ENCODE results near the gene NPC2.

The NPC2 gene

GRCh38 chr14:74503938-74504335 lies 10.8 kb upstream of the NPC2 start:
- H3K36me3 Mint-ChIP-seq (ENCODE audit: low read depth): no peaks in the 10 kb centered on the region
- no peaks in the 10 kb centered on the region for H3K9me3 Mint-ChIP-seq
- no peak overlapping the region for H3K27ac Mint-ChIP-seq
- TF ChIP-seq, protein P1, sequence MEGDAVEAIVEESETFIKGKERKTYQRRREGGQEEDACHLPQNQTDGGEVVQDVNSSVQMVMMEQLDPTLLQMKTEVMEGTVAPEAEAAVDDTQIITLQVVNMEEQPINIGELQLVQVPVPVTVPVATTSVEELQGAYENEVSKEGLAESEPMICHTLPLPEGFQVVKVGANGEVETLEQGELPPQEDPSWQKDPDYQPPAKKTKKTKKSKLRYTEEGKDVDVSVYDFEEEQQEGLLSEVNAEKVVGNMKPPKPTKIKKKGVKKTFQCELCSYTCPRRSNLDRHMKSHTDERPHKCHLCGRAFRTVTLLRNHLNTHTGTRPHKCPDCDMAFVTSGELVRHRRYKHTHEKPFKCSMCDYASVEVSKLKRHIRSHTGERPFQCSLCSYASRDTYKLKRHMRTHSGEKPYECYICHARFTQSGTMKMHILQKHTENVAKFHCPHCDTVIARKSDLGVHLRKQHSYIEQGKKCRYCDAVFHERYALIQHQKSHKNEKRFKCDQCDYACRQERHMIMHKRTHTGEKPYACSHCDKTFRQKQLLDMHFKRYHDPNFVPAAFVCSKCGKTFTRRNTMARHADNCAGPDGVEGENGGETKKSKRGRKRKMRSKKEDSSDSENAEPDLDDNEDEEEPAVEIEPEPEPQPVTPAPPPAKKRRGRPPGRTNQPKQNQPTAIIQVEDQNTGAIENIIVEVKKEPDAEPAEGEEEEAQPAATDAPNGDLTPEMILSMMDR (IDR thresholded peaks at IDR 0.05; ENCODE audit: unreplicated experiment in 3 of 3): no peak
- no peaks in the 10 kb centered on the region for H3K27me3 Mint-ChIP-seq (ENCODE audit: low read depth)
- H3K4me1 Mint-ChIP-seq: peaks cover 14% of the 10 kb centered on the region
- H3K4me3 Mint-ChIP-seq: no peak overlapping the region

DNA sequence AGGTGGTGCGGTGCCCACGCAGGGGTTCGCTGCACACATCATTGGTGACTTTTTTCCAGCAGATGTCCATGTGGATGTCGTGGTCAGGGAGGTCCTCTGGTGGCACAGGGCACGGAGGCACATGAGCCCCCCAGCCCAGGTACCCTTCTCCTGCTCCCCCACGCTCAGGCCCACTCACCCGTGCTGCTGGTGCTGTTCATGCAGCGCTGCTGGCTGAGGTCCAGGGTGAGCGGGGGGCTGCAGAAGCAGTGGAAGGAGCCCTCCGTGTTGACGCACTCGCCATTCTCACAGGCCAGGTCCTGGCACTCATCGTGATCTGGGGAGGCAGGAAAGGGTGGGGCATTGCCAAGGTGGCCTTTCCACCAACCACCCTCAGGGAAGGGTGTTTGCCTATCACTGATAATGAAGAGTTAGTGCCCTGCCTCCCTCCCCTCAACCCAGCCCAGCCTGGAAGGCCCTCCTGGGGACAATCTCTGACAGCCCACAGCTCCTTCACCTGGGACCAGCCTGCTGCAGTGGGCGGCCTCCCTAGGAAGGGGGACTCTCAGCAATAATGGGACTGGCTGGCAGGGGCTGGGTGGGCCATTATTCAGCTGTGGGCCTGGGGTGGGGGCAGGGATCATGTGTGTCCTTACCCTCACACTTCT lies 10.3 kb upstream of the NPC2 start:
- Mint-ChIP-seq H3K27me3 (ENCODE audit: low read depth) (no peaks in the 10 kb centered on the region), H3K9me3 (no peaks in the 10 kb centered on the region), H3K36me3 (ENCODE audit: low read depth) (no peaks in the 10 kb centered on the region), H3K27ac (no peak overlapping the region), H3K4me3 (no peak overlapping the region), H3K4me1 (peaks cover 14% of the 10 kb centered on the region)
- TF ChIP-seq, protein P1 (IDR thresholded peaks at IDR 0.05; ENCODE audit: unreplicated experiment in 3 of 3): no peak

DNA sequence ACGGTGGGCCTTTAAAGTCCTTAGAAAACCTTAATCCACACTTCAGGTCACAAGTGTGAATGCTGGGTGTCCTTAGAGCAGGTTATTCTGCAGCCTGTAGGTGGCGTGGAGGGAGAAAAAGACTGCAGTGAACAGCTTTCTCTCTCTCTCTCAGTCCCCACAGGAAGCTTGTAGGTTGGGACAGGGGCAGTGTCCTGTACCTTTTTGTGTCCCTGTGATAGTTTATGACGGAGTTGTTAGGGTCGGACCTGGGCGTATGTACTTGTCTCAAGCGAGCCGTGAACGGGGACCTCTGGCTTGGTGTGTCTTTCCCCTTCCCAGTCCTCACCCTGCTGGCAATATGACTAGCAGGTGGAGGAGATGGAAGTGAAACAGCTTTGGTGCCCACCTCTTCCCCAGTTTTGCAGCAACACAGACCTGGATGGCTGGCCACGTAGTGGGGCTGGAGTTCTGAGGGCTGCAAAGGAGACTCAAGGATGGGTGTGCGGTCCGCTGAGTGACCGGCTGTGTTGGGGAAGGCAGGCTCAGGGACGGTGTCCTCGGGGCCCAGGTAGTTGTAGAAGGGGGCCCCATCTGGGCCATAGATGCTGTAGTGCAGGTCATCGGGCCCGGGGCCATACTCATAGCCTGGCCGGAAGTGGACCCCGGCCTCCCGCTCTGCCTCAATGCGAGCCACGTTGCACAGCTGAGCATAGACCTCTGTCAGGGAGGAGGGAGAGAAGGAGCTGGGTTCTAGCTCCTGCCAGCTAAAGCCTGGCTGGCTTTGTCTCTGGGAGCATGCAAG lies 9.3 kb upstream of the NPC2 start:
- Mint-ChIP-seq H3K36me3 (ENCODE audit: low read depth) (no peaks in the 10 kb centered on the region), H3K4me1 (peaks cover 14% of the 10 kb centered on the region), H3K9me3 (no peaks in the 10 kb centered on the region)

GRCh38 chr14:74501691-74502090 lies 8.6 kb upstream of the NPC2 start:
- H3K4me3 Mint-ChIP-seq: no peak overlapping the region
- H3K27ac Mint-ChIP-seq: peak overlapping the region in 2 of 3 experiments; percentile 34 to 49
- no peaks in the 10 kb centered on the region for H3K9me3 Mint-ChIP-seq
- TF ChIP-seq, protein P1 (IDR thresholded peaks at IDR 0.05; ENCODE audit: unreplicated experiment in 3 of 3): no peak
- no peaks in the 10 kb centered on the region for H3K27me3 Mint-ChIP-seq (ENCODE audit: low read depth)
- no peaks in the 10 kb centered on the region for H3K36me3 Mint-ChIP-seq (ENCODE audit: low read depth)
- H3K4me1 Mint-ChIP-seq: peaks cover 14% of the 10 kb centered on the region

More for the DNA sequence above, 9.3 kb upstream of the NPC2 start:
- peak overlapping the region; percentile 35 to 68 (median 49) for H3K27ac Mint-ChIP-seq
- TF ChIP-seq, protein P1 (IDR thresholded peaks at IDR 0.05; ENCODE audit: unreplicated experiment in 3 of 3): peak; percentile 44 to 62 (median 56)
- no peak overlapping the region for H3K4me3 Mint-ChIP-seq
- H3K27me3 Mint-ChIP-seq (ENCODE audit: low read depth): no peaks in the 10 kb centered on the region

GRCh38 chr14:74501135-74501614 lies 8.1 kb upstream of the NPC2 start:
- Mint-ChIP-seq H3K27me3 (ENCODE audit: low read depth) (no peaks in the 10 kb centered on the region), H3K9me3 (no peaks in the 10 kb centered on the region), H3K4me1 (peaks cover 14% of the 10 kb centered on the region), H3K4me3 (peak overlapping the region in 2 of 3 experiments; percentile 4 to 10), H3K36me3 (ENCODE audit: low read depth) (no peaks in the 10 kb centered on the region), H3K27ac (peak overlapping the region in 2 of 3 experiments; percentile 21 to 34)
- TF ChIP-seq, protein P1 (IDR thresholded peaks at IDR 0.05; ENCODE audit: unreplicated experiment in 3 of 3): peak; percentile 79 to 90 (median 81)
